HG02623 (cell line): Measurements from ENCODE around the gene RP2.

ENCODE experiments used
- ATAC-seq: cut with Tn5 transposase; IDR thresholded peaks from one replicate; pipeline ENCODE4 v1.9.1; 2021; ENCODE audit warnings: moderate library complexity; ENCODE audit not compliant: unreplicated experiment

Gene RP2

DNA sequence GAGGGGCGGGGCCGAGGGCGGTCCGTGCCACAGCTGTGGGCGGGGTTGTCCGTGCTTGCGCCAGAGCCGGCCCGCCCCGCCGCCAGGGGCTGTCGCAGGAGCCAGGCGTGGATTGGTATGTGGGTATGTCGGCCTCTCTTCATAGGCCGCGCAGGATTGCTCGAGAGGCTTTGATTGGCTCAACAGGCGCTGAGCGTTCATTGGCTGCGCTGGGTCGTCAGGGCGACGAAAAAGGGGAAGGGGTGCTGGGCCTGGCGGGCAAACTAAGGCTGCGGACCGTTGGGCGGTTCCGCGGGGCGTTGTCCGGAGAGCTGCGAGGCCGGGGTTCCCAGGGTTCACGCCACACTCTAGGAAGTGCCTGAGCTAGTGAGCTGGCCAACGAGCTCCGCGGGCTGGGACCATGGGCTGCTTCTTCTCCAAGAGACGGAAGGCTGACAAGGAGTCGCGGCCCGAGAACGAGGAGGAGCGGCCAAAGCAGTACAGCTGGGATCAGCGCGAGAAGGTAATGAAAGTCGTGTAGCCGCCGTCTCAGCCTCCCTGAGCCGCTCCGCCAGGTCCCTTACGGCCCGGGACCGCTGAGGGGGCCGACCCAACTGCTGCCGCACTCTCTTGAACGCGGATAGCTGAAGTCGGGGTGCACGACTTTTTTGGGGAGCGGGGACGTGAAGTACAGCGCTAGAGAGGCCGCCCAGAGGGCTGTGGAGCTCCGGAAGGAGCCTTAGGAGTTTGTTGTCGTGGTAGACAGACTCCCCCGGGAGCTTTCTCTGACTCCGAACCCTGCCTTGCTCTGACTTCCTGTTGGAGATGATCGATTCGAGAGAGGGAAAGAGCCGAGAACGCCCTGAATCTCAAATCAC lies at the start of gene RP2:
TSS of gene RP2 (plus strand) at position 343 of the 857 bp plus-strand sequence. CDS start at position 401, 58 bp downstream.
- peak; percentile 97 for ATAC-seq

DNA sequence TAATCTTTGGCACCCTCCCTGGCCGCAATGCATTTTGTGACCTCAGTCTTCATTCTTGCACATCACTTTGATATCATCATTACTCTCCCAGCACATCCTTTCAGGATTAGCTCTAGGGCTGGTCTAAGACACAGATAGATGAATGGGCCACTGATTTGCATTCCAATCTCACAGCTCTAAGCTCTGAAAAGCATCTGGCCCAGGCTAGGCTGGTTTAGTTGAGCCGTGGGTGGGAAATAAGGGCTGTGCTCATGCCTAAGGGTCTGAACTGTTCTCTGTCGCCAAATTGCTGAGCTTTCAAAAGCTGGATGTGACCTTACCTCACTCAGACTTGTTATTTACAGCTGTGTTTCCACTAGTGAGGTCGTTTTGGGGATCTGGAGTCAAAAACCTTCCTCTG lies 47.9 kb upstream of the RP2 start:
- ATAC-seq = no peak

DNA sequence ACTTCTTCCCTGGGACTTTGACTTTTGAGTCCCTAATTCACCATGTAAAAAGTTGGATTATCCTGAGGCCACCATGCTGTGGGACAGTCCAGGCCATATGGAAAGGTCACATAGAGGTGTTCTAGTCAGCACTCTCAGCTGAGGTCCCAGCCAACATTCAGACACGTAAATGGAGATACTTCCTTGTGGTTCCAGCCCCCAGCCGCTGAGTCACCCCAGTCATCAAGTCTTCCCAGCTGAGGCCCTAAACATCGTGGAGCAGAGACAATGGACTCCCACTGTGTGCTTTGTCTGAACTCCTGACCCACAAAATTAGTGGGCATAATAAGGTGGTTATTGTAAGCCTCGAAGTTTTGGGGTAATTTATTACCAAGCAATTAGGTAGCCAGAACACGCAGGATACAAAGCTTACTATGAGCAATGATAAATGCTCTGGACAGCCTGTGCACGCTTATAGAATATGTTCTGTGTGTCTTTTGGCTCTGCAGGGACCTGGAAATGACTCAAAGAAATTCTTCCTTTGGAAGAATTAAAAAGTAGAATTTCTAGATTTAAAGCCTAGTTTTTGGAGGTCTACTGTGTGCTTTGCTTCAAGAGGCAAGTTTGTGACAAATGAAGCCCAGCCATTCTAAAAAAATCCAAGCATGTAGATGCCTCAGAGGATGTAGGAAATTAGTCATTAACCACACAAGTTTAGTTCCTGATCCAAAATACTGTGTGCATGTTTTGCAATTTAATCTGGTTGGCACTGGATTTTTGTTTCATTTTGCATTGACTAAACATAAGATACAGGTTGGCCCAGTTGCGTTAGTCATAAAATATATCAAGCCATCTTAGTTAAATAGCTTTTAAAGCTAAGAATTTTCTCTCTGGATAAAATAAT lies 44.7 kb upstream of the RP2 start:
- ATAC-seq = no peak

DNA sequence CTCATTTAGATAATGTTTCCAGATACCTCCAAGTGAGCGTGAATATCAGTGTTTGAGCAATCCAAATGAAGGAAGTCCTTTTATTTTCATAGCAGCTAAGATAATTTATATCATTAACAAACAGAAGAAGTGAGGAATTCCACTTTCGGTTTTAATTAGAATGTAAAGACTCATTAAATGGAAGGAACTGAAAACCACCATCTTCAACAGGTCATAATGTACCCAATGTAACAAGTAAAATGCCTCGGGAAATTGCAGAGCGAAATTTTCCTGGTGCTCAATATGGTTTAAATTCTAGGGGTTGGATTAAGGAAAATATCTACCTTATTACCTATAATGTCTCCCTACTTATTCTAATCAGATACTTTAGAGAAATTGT lies 44.0 kb upstream of the RP2 start:
- ATAC-seq = no peak

DNA sequence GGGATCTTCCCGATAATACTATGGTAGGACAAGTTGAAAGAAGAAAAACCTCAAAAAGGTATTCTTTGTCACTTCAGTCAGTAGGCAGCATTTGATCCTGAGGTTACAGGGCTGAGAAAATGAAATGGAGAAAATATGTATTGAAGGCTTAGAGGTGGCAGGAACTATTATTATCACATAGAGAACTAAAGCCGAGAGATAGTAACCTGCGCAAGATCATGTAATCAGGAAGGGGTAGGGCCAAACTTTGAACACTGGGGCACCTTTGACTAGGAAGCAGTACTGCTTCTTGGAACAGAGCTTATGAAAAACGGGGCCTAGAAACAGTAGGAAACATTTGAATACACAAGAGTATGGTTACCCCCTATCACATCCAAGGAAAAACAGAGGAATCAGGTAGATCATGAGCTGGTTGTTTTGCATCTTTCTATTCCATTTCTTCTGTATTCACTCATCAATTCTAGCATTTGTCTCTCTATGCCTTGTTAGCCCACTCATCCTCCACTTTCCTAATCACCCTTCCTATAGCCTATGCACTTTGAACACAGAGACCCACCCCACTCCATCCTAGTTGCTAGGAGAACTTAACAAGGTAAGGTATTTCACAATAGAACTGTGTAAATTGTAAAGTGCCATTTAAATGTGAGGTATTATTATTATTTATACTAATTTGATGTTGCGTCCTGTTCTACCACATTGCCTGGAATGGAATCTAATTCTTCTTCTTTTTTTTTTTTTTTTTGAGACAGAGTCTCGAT lies 43.3 kb upstream of the RP2 start:
- no peak for ATAC-seq

DNA sequence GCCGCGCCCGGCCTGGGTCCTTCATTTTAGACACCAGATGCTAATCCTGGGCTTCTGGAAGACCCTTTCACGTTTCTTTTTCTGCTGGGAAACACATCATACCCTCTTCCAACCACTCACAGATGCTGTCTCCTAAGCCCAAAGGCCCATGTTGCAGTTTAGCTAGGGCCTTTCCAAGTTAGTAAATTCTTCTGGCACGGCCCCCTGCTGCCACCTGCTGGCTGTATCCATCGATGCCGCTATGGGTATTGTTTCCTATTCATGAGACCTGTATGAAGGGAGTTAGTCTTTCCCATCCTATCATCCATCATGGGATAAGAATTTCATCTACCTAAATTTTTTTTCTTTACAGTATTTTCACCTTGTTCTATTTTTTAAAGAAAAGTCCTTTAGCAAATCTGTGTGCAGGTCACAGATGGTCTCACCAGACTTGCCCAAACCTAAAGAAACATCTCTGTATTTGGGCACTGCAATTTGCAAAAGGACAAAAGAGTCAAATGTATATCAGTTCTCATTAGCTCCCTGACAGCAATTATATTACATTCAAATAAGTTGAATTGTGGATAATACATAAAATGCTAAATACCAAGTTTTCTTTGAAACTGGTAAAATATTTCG lies 40.2 kb upstream of the RP2 start:
- no peak for ATAC-seq

DNA sequence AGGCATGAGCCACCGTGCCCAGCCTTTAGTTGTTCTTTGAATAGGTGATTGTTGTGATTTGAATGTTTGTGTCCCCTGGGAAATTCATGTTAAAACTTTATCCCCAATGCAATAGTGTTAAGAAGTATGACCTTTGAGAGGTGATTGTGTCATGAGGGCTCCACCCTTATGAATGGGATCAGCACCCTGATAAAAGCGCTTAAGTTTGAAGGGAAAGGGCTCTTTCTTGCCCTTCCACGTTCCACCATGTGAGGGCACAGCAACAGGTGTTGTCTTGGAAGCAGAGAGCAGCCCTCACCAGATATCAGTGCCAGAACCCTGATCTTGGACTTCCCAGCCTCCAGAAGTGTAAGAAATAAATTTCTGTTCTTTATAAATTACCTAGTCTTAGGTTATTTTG lies 33.7 kb upstream of the RP2 start:
- ATAC-seq = no peak

DNA sequence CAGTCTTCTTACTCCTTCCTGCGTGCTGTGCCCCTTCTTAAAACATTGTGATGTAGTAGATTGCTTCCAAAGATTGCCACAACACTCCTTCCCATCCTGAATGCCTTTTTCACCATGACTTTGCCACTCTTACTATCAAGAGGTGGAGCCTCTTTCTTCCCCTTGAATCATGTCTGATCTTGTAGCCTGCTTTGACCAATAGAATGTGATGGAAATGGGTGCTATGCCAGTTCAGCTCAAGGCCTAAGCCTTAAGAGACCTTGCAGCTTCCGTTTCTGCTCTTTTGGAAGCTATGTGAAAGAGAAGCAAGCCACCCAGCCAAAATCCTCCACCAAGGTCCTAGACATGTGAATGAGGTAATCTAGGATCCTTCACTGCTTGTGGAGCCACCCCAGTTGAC lies 31.6 kb upstream of the RP2 start:
- no peak for ATAC-seq

DNA sequence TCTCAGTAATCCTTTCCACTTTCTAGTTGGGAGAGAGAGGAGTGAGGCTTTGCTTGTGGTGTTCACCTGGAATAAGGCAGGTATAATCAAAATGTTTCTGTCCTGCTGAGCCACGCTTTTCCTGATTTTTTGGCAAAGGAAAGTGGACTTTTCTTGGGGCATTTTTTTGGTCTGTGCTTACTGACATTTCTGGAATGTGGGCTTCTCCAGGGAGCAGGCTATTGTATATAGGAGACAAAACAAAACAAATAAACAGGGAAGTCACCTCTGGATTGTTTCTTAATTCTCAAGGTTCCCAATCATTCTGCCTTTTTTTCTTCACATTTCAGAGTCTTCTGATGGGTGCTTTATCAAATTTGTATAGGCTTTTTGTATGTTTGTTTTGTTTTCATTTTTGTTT lies 25.7 kb upstream of the RP2 start:
- no peak for ATAC-seq

DNA sequence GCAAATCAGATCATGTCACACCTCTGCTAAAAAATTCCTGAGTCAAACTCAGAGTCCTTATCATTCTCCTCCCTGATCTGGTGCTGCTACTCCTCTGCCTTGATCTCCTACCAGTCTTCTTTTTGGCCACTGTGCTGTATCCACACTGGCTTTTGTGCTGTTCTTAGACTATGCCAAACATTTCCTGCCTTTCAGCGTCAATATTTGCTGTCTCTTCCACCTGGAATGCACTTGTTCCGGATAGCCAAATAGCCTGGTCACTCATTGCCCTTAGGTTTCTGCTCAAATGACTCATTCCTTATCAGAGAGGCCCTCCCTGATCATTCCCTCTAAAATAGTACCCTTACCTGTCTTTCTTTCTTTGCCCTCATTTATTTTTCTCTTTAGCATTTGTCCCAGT lies 24.4 kb upstream of the RP2 start:
- ATAC-seq = no peak

DNA sequence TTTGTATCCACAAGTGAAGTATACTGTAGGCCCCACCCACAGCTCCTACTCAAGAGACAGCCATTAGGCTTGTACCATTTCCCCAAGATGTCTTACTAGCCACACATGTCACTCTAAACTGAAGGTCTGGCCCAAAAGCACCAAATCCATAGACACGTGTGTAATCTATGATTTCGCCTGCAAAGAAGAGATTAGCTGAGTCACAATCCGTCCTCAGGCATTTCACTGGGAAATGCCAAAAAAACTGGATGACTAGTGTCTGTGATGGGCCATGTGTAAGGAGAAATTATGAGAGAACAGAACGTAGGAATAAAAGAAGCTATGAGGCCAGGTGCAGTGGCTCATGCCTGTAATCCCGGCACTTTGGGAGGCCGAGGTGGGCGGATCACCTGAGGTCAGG lies 21.9 kb upstream of the RP2 start:
- no peak for ATAC-seq

DNA sequence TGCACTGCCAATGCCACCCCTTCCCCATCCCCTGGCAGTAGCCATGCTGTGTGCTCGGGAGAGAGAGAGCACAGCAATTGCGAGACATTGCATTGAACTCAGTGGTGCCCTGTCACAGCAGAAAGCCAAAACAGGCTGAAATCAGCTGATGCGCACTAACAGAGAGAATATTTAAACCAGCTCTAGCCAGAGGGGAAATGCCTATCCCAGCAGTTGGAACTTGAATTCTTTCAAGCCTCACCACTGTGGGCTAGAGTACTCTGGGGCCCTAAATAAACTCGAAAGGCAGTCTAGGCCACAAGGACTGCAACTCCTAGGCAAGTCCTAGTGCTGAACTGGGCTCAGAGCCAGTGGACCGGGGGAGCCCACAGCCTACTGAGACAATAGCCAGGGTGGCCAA lies 17.7 kb upstream of the RP2 start:
- ATAC-seq = no peak

DNA sequence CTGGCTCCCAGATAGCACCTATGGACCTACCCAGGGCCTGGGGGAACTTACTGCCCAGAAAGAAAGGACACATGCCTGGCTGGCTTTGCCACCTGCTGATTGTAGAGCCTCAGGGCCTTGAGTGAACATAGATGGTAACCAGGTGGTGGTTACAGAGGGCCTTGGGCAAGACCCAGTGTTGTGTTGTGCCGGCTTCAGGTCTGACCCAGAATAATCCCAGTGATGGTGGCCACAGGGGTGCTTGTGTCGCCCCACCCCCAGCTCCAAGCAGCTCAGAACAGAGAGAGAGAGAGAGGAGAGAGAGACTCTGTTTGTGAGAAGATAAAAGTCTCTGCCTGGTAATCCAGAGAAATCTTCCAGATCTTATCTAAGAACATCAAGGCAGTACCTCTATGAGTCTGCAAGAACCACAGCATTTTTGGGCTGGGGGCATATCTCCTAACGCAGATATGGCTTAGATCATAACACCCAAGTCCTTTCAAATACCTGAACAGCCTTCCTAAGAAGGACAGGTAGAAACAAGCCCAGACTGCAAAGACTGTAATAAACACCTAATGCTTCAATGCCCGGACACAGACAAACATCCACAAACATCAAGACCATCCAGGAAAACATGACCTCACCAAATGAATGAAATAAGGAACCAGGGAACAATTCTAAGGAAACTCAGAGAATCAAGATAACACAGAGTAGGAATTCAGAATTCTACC lies 16.3 kb upstream of the RP2 start:
- no peak for ATAC-seq

DNA sequence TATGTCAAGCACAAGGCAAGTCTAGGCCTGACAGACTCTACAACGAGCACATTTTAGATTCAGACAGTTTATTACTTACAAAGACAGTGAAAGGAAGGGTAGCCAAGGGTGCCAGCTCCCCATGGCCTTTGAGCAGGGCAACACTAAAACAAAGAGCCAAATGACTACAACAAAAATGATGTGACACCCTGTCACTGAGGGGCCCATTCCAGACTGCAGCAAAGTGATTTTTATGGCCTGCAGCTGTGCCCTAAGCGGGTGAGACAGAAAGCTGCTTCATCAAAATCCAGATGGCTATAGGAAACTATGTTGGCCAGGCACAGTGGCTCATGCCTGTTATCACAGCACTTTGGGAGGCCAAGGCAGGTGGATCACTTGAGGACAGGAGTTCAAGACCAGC lies 13.4 kb upstream of the RP2 start:
- no peak for ATAC-seq

DNA sequence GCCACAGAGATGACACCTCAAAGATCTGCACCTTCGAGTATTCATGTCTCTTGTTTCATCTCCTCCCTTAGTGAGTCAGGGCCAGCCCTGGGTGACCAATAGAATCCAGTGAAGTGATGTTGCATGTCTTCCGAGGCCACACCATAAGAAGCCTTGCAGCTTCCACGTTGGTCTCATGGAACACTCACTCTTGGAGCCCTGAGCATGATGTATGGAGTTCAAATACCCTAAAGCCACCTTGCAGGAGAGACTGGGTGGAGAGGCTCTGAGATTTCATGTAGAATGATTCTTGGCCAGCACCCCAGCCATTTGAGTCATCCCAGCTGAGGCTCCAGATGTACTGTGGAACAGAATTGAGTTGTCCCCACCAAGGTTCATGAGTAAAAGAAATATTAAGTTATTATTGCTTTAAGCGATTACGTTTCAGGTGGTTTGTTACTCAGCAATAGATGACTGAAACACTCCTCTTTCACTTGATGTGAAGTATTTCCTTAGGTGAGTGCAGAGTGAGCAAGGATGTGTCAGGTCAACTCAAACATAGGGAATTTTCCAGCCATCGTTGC lies 5.0 kb upstream of the RP2 start:
- ATAC-seq = no peak

DNA sequence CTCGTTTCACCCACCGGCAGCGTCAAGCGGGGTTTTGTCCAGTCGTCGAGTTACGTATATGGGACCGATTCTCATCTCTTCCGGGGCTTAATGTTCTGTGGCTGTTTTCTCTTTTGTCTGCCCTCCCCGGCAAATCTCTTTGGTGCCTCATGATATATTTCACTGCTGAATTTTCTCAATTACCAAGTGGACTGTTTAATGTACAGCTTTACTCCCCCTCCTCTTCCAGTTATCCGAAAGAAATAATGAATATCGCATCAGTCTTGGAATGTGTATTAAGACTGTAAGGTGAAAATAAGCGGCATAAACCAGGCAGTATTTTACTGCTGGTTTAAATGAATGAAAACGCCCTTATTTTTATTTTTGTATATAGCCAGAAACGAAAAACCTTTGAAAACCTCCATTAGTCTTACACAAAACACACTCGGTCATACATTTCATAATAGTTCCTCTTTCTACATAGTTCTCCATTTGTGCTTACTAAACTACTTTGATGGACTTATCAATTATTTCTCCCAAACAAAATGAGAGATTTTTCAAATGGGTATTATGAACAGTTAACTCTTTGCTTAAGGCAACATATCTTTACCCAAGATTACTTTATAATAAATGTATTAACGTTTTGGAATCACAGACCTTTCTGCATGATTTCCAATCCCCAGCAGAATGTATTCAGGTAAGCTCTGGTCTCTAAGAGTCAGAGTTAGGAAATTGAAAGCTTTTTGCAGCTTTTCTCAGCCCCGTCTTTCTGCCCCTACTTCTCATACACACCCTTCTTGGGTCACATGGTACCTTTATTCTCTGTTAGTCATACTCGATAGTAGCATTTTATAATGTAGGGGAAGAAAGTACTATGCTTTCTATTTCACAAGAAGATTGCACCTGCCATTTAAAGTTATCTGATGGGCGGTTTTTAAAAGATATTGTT lies 979 bp downstream of the RP2 start:
- ATAC-seq = no peak

DNA sequence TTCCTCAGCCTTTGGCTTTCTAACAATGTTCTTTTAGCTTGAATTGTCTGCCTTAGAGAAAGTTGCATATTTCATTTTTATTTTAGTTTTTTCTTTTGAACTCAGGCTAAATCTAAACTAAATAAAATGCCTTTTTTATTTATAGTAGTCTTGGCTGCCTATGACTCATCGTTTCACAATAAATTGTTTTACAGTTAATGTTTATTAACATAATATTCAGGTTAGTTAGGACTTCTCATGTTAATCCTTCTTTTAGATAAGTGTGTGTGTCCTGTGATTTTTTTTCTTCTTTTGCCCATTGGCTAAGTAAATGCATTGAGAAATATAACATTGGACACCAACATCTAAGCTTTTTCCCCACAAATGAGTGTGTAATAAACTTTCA lies 1.6 kb downstream of the RP2 start:
- ATAC-seq = no peak

DNA sequence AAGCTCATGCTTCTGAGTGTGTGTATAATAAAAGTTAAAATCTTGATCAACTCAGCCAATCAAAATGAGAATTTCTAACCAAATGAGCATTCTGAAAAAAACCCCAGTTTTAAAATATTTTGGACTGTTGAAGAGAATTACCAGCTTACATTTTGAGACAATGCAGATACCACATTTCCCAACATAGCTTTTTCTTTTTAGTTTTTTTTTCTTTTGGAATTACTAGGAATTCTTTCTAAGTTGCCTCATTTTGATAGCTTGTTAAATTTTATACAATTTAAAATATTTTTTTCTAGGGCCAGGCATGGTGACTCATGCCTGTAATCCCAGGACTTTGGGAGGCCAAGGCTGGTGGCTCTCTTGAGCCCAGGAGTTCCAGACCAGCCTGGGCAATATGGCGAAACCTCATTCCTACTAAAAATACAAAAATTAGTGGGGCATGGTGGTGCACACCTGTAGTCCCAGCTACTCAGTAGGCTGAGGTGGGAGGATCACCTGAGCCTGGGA lies 2.2 kb downstream of the RP2 start:
- ATAC-seq = no peak

DNA sequence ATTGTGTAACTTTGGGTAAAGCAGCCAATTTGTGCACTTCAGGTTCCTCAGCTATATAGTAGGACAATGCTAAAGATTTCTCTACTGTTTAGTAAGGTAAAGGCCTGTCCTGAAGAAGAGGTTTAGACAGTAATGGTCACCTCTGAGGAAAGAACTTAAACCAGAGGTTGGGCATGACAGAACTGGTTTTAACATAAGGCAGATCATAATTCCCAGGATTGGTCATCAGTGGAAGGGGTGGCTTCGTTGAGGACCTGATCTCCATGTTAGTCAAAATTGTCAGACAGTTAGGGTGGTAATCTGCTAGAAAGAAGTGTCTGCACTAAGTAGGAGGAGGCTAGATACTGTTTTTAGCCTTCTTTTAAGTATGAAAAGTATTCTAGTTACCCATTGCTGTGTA lies 4.1 kb downstream of the RP2 start:
- ATAC-seq = no peak
